Ectodermal cell (in vitro differentiated cells): ENCODE results near the gene ZFYVE1.

ENCODE experiments used
- H3K27ac ChIP-seq: 2 replicates; pipeline ENCODE4 v1.7.0; 2013; ENCODE audit warnings: mild to moderate bottlenecking, low read depth, low read length; ENCODE audit not compliant: insufficient read depth, poor library complexity, severe bottlenecking
- H3K27me3 ChIP-seq: 2 replicates; pipeline ENCODE4 v1.7.0; 2013; ENCODE audit warnings: mild to moderate bottlenecking, low read length; ENCODE audit not compliant: insufficient read depth, control insufficient read depth, poor library complexity, severe bottlenecking
- H3K36me3 ChIP-seq: one replicate; pipeline ENCODE4 v1.7.0; 2013; ENCODE audit warnings: low read length; ENCODE audit not compliant: control insufficient read depth, insufficient read depth
- H3K4me1 ChIP-seq: one replicate; pipeline ENCODE4 v1.7.0; 2013; ENCODE audit warnings: low read length; ENCODE audit not compliant: control insufficient read depth, insufficient read depth
- H3K4me3 ChIP-seq: 2 replicates; pipeline ENCODE4 v1.7.0; 2013; ENCODE audit warnings: low read depth, low read length, control low read depth; ENCODE audit not compliant: insufficient read depth
- H3K9me3 ChIP-seq: 2 replicates; pipeline ENCODE4 v1.7.0; 2013; ENCODE audit warnings: mild to moderate bottlenecking, low read length, moderate library complexity; ENCODE audit not compliant: control insufficient read depth
- WGBS, 2 experiments: methylation state at CpG; one replicate each; pipeline ENCODE4 v1.1.7; 2013; ENCODE audit warnings: missing lambda C conversion rate in 2 of 2; 5-methylcytosine and 5-hydroxymethylcytosine counted together

Gene ZFYVE1

GRCh38 chr14:72945356-72946027, 81.4 kb downstream of the ZFYVE1 start:
- 95 to 96% methylated on average over 13 of the region's 13 CpGs for WGBS, 2 experiments
- no peaks in the 10 kb centered on the region for H3K4me1 ChIP-seq
- no peak overlapping the region for H3K4me3 ChIP-seq
- no peaks in the 10 kb centered on the region for H3K27me3 ChIP-seq
- no peaks in the 10 kb centered on the region for H3K9me3 ChIP-seq
- H3K27ac ChIP-seq: no peak overlapping the region
- H3K36me3 ChIP-seq: no peaks in the 10 kb centered on the region

DNA sequence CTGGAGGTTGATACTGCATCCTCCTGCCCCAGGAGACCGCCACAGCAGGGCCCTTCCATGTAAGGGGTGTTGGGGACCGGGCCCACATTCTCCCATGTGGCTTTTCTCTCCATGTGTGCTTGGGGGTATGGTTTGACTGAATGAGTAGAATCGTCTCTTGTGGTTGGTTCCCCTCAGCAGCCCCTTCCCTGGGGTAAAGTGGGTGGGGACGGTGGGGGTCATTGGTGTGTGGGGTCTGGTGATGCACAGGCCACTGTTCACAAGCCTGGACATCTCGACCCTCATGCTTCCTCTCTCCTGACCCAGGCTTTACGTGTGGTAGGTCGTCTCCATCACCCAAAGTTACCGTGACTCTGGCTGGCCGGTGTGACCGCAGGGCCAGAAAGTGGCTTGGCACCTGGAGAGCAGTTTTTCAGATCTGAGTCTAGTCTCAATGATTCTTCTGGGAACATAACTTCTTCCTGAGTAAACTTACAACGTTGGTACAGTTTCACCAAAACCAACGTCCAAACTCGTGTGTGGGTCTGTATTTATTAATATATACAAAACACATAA, 83.0 kb downstream of the ZFYVE1 start:
- H3K4me1 ChIP-seq: no peaks in the 10 kb centered on the region
- H3K27ac ChIP-seq: no peak overlapping the region
- H3K36me3 ChIP-seq: no peaks in the 10 kb centered on the region
- no peak overlapping the region for H3K4me3 ChIP-seq
- H3K27me3 ChIP-seq: no peaks in the 10 kb centered on the region
- 93 to 94% methylated on average over 11 of the region's 13 CpGs for WGBS, 2 experiments
- H3K9me3 ChIP-seq: no peaks in the 10 kb centered on the region

DNA sequence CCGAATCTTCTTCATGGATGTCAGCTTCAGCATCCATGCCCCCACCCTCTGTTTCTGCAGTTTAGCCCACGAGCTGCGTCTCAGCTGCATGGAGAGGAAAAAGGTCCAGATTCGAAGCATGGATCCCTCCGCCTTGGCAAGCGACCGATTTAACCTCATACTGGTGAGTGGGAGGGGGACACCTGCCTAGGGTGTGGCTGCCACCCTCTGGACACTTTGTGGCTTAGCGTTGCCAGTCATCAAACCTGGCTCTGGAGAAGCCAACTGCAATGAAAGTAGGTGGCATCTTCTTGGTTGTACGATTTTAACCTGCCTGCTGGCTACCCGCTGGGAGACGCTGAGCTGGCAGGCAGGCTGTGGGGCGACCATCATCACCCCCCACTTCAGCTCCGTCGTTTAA, 84.0 kb downstream of the ZFYVE1 start:
- no peaks in the 10 kb centered on the region for H3K36me3 ChIP-seq
- no peaks in the 10 kb centered on the region for H3K9me3 ChIP-seq
- H3K27me3 ChIP-seq: no peaks in the 10 kb centered on the region
- H3K4me1 ChIP-seq: no peaks in the 10 kb centered on the region
- no peak overlapping the region for H3K27ac ChIP-seq
- no peak overlapping the region for H3K4me3 ChIP-seq
- 92 to 95% methylated on average over 14 of the region's 14 CpGs for WGBS, 2 experiments

DNA sequence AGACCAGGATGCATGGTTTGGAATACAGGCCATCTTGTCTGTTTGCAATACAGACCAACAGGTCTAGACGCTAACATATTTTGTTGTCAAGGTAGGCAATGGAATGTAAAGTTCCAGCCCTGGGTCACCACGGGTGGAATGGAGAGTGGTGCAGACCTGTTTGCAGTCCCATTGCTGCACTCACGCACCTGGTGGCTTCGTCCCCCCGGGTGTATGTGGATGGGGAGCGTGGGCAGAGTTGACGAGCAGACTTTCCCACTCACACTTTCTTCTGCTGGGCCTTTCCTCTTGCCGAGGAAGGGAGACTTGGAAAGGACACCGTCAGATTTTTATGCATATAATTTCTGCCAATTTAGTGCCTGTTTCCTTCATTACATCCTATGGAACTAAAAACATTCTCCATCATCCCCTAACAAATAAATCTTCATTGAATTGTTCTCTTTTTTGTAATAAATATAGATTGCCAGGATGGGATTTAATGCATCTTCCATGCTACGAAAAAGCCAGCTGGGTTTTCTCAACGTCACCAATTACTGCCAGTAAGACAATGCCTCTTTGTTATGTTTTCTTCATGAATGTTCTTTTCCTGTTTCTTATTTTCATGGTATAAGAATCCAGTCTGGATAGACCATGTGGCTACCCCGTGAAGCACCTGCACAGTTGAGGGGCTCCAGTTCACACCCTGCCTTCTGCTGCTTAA, 85.5 kb downstream of the ZFYVE1 start:
- WGBS, 2 experiments: 90 to 97% methylated on average over 12 of the region's 12 CpGs

GRCh38 chr14:72939630-72940029, 87.3 kb downstream of the ZFYVE1 start:
- no peaks in the 10 kb centered on the region for H3K27me3 ChIP-seq
- 89 to 91% methylated on average over 13 of the region's 13 CpGs for WGBS, 2 experiments
- H3K36me3 ChIP-seq: no peaks in the 10 kb centered on the region
- no peak overlapping the region for H3K4me3 ChIP-seq
- H3K27ac ChIP-seq: no peak overlapping the region
- H3K4me1 ChIP-seq: no peaks in the 10 kb centered on the region
- H3K9me3 ChIP-seq: no peaks in the 10 kb centered on the region

More for the DNA sequence above, 85.5 kb downstream of the ZFYVE1 start:
- Histone ChIP-seq H3K27me3 (no peaks in the 10 kb centered on the region), H3K27ac (no peak overlapping the region), H3K4me1 (no peaks in the 10 kb centered on the region), H3K9me3 (no peaks in the 10 kb centered on the region), H3K4me3 (no peak overlapping the region), H3K36me3 (no peaks in the 10 kb centered on the region)

- Histone ChIP-seq H3K27ac (no peak overlapping the region), H3K9me3 (no peaks in the 10 kb centered on the region), H3K4me3 (no peak overlapping the region), H3K27me3 (no peaks in the 10 kb centered on the region), H3K36me3 (no peaks in the 10 kb centered on the region), H3K4me1 (no peaks in the 10 kb centered on the region)
- WGBS, 2 experiments: 85 to 87% methylated on average over 7 of the region's 7 CpGs
These were observed 94.0 kb downstream of the ZFYVE1 start for GRCh38 chr14:72932893-72933292.

DNA sequence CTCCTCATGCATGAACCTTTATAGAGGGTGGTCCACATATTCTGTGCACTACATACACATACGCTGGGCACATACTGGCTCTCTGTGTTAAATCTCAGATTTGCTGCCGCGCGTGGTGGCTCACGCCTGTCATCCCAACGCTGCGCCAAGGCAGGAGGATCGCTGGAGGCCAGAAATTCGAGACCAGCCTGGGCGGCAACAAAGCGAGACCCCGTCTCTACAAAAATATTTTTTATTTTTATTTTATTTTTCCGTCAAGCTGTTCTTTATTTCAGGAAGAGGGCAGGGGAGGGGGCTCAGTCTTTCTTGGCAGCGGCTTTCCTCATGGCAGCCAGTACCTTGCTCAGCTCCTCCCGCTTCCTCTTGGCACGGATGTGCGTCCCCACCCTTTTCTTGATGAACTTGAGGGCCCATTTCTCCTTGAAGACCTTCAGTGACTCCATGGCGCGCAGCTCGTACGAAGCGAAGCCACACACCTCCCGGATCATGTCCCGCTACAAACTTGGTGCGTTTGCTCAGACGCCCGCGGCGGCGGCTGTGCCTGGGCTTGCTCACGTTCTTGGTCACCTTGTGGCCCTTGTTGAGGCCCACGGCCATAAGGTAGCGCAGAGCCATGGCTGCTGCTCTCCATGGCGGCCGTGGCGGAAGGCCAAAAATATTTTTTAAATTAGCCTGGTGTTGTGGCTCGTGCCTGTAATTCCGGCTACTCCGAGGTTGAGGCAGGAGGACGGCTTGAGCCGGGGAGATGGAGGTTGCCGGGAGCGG, 97.4 kb downstream of the ZFYVE1 start:
- Histone ChIP-seq H3K4me3 (no peak overlapping the region), H3K36me3 (no peaks in the 10 kb centered on the region), H3K9me3 (no peaks in the 10 kb centered on the region), H3K27ac (no peak overlapping the region), H3K4me1 (no peaks in the 10 kb centered on the region), H3K27me3 (peaks cover 8% of the 10 kb centered on the region)
- 94 to 96% methylated on average over 43 of the region's 43 CpGs for WGBS, 2 experiments

- Histone ChIP-seq H3K9me3 (no peaks in the 10 kb centered on the region), H3K4me1 (no peaks in the 10 kb centered on the region)
These were observed 98.0 kb downstream of the ZFYVE1 start for GRCh38 chr14:72928872-72929271.

GRCh38 chr14:72926292-72927028, 100.4 kb downstream of the ZFYVE1 start, which contains the start of gene DCAF4:
Gene DCAF4, plus strand, starts transcription at chr14:72926464. Its CDS starts 11,515 bp downstream, at chr14:72937979.
- Histone ChIP-seq H3K27me3 (peaks cover 8% of the 10 kb centered on the region), H3K4me3 (peak within 1 kb of the TSS; percentile 75), H3K9me3 (no peaks in the 10 kb centered on the region), H3K36me3 (no peaks in the 10 kb centered on the region), H3K4me1 (no peaks in the 10 kb centered on the region), H3K27ac (peak within 1 kb of the TSS; percentile 53)
- WGBS, 2 experiments: 0 to 1% methylated on average over 59 of the region's 59 CpGs

More at GRCh38 chr14:72928872-72929271, 98.0 kb downstream of the ZFYVE1 start:
- Histone ChIP-seq H3K36me3 (no peaks in the 10 kb centered on the region), H3K27me3 (peaks cover 8% of the 10 kb centered on the region), H3K27ac (no peak overlapping the region), H3K4me3 (no peak overlapping the region)
- 87 to 91% methylated on average over 21 of the region's 21 CpGs for WGBS, 2 experiments
